A673 (cell line): ENCODE measurements around the gene TRPM3. TPM values are rescaled to one million over a fixed set of nuclear protein-coding genes. Genes with fewer than 3 reads are reported as not detected.

Experiments
- BruUV-seq: library from RNA; stranded (reverse); fragments of 400-500 nt; replicated peaks from 2 replicates; lab custom pipeline; 2021; lab: Mats Ljungman, UMichigan
- CTCF ChIA-PET: fragments of 300-600 bp; sonication (Branson Sonifier 250); formaldehyde crosslinking; loops from one replicate; lab custom pipeline; 2022; ENCODE audit warnings: antibody characterized with exemption; lab: Charles Lee
- POLR2A ChIA-PET: fragments of 300-600 bp; sonication (Branson Sonifier 250); formaldehyde crosslinking; loops from one replicate; lab custom pipeline; 2022; ENCODE audit warnings: antibody characterized with exemption; ENCODE audit not compliant: low non-redundant PET; lab: Charles Lee
- DNase-seq: peaks from one replicate; pipeline ENCODE4 v3.0.0-alpha.2; 2015; ENCODE audit warnings: low spot score
- H3K27ac ChIP-seq: fragments of 200-600 bp; sonication (generic); 2 replicates; pipeline ENCODE4 v1.5.1; 2016; ENCODE audit warnings: mixed run types, low read depth, mild to moderate bottlenecking, mixed read lengths, antibody characterized with exemption, low read length; ENCODE audit not compliant: poor library complexity, severe bottlenecking
- H3K27me3 ChIP-seq: fragments of 200-600 bp; sonication (generic); replicated peaks from 2 replicates; pipeline ENCODE4 v1.6.1; 2017; ENCODE audit warnings: mixed run types, low read depth, mild to moderate bottlenecking, mixed read lengths, antibody characterized with exemption, low read length; ENCODE audit not compliant: insufficient read depth, poor library complexity
- H3K36me3 ChIP-seq: fragments of 200-600 bp; sonication (generic); 2 replicates; pipeline ENCODE4 v1.6.1; 2016; ENCODE audit warnings: mixed run types, mild to moderate bottlenecking, mixed read lengths, antibody characterized with exemption, low read length; ENCODE audit not compliant: insufficient read depth, poor library complexity, severe bottlenecking
- H3K4me1 ChIP-seq: fragments of 200-600 bp; sonication (generic); 2 replicates; pipeline ENCODE4 v1.6.1; 2017; ENCODE audit warnings: mixed run types, mild to moderate bottlenecking, mixed read lengths, antibody characterized with exemption, low read length; ENCODE audit not compliant: insufficient read depth, poor library complexity, severe bottlenecking
- H3K4me3 ChIP-seq: fragments of 200-600 bp; sonication (generic); 2 replicates; pipeline ENCODE4 v1.5.1; 2016; ENCODE audit warnings: low read depth, mixed run types, mild to moderate bottlenecking, mixed read lengths, low read length; ENCODE audit not compliant: poor library complexity, severe bottlenecking
- H3K9me3 ChIP-seq: fragments of 200-600 bp; sonication (generic); 2 replicates; pipeline ENCODE4 v1.6.1; 2016; ENCODE audit warnings: mixed run types, low read depth, mild to moderate bottlenecking, mixed read lengths, antibody characterized with exemption, low read length; ENCODE audit not compliant: poor library complexity, severe bottlenecking
- EZH2 ChIP-seq: fragments of 200-600 bp; sonication (generic); IDR thresholded peaks from 2 replicates; pipeline ENCODE4 v1.6.1; 2017; ENCODE audit warnings: borderline replicate concordance, low read depth, mild to moderate bottlenecking, mixed read lengths, antibody characterized with exemption, low read length; ENCODE audit not compliant: poor library complexity, severe bottlenecking
- intact Hi-C: fragments of 100-400 bp; cut with micrococcal nuclease; formaldehyde crosslinking; loops from one replicate; pipeline ENCODE4 v1.10.0; 2022; ENCODE audit not compliant: unreplicated experiment
- total RNA-seq: library from RNA; stranded (reverse); gene quantifications from 2 replicates; pipeline ENCODE4 v1.2.3, GENCODE V29; 2021
- TF ChIP-seq, protein P1 (sequence below): fragments of 300-800, 200-600 bp; sonication (generic); conservative IDR thresholded peaks from 2 replicates; pipeline ENCODE4 v1.5.1; 2017; ENCODE audit warnings: low read depth, mild to moderate bottlenecking, antibody characterized with exemption, low read length, moderate library complexity, mixed read lengths

The TRPM3 gene
- total RNA-seq, 1 experiment from 2014 or later = not detected

DNA sequence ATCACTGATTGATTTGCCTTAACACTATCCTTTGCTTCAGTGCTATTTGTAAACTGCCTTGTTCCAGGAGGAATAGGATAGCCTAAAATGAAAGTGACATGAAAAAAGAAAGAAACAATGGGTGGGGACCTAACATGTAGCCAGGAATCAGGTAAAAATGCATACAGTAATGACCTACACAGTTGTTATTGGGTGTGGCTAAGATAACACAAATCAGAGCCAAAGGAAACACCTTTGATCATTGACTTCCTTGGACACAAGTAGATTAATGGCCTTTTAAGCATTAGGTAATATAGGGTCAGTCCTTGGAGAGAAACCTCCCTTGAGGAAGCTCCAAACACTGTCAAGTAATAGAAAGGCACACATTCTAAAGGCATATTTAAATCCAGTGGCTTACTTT is 220.4 kb downstream of the TRPM3 start:
- CTCF ChIA-PET = no interaction called here
- intact Hi-C loops = no loop called here
- DNase-seq = no peak

DNA sequence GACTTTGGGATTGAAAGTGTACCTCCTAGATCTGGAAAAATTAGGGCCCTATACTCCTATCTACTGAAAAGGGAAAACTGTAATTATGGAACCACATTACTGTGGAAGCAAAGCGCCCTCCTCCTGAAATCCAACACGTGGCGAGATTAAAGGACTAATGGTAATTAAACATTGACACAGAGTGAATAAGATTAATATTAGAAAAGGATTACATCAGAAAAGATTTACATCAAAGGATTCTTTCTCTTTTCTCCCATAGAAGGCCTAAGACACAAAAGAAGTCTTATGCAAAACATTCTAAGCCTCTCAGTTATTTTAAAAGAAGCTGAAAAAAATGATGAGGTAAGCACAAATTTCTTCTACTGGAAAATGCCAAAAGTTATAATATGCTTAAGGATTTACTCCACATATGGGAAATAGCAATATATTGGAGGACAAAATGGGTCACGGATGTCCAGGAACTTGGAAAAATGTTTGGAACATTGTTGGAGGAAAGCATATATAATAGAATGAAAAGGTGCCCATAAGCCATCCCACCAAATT is 227.8 kb downstream of the TRPM3 start:
- no peaks in the 10 kb centered on the region for H3K4me1 ChIP-seq
- intact Hi-C loops = no loop called here
- no peaks in the 10 kb centered on the region for H3K9me3 ChIP-seq
- H3K36me3 ChIP-seq = no peaks in the 10 kb centered on the region
- no peaks in the 10 kb centered on the region for H3K27me3 ChIP-seq
- H3K27ac ChIP-seq = no peak overlapping the region
- BruUV-seq = no TSS peak
- no peak for TF ChIP-seq EZH2
- TF ChIP-seq, protein P1, sequence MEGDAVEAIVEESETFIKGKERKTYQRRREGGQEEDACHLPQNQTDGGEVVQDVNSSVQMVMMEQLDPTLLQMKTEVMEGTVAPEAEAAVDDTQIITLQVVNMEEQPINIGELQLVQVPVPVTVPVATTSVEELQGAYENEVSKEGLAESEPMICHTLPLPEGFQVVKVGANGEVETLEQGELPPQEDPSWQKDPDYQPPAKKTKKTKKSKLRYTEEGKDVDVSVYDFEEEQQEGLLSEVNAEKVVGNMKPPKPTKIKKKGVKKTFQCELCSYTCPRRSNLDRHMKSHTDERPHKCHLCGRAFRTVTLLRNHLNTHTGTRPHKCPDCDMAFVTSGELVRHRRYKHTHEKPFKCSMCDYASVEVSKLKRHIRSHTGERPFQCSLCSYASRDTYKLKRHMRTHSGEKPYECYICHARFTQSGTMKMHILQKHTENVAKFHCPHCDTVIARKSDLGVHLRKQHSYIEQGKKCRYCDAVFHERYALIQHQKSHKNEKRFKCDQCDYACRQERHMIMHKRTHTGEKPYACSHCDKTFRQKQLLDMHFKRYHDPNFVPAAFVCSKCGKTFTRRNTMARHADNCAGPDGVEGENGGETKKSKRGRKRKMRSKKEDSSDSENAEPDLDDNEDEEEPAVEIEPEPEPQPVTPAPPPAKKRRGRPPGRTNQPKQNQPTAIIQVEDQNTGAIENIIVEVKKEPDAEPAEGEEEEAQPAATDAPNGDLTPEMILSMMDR = no peak
- H3K4me3 ChIP-seq = no peak overlapping the region
- POLR2A ChIA-PET = no interaction called here
- no peak for DNase-seq
- CTCF ChIA-PET = no interaction called here

More for the DNA sequence above, 220.4 kb downstream of the TRPM3 start:
- Histone ChIP-seq H3K36me3 (no peaks in the 10 kb centered on the region), H3K4me1 (no peaks in the 10 kb centered on the region), H3K9me3 (no peaks in the 10 kb centered on the region), H3K27ac (no peak overlapping the region), H3K4me3 (no peak overlapping the region), H3K27me3 (no peaks in the 10 kb centered on the region)
- BruUV-seq = no TSS peak
- no peak for TF ChIP-seq EZH2
- TF ChIP-seq, protein P1 = no peak
- POLR2A ChIA-PET = no interaction called here

GRCh38 chr9:70888471-70888870 is 232.9 kb downstream of the TRPM3 start:
- H3K4me3 ChIP-seq = no peak overlapping the region
- TF ChIP-seq, protein P1 = no peak
- TF ChIP-seq EZH2 = no peak
- no peaks in the 10 kb centered on the region for H3K9me3 ChIP-seq
- ChIA-PET CTCF (no interaction called here), POLR2A (no interaction called here)
- H3K36me3 ChIP-seq = no peaks in the 10 kb centered on the region
- intact Hi-C loops = no loop called here
- DNase-seq = no peak
- BruUV-seq = no TSS peak
- H3K4me1 ChIP-seq = no peaks in the 10 kb centered on the region
- H3K27ac ChIP-seq = no peak overlapping the region
- no peaks in the 10 kb centered on the region for H3K27me3 ChIP-seq
